Immature natural killer cell (primary cell): ENCODE results near the gene POU5F1. TPM values are rescaled to one million over a fixed set of nuclear protein-coding genes. Genes with fewer than 3 reads are reported as not detected.

Source experiments
- DNase-seq, 3 donors: peaks; one replicate each; pipeline ENCODE4 v3.0.0; 2022; ENCODE audit warnings: mixed read lengths in 1 of 3
- H3K27ac Mint-ChIP-seq, 6 donors: one replicate each; pipeline ENCODE4 v1.8.0; 2020; ENCODE audit warnings: mixed read lengths in 6 of 6, mild to moderate bottlenecking in 5 of 6, inconsistent platforms in 4 of 6, moderate library complexity in 3 of 6
- H3K27me3 Mint-ChIP-seq, 3 donors: one replicate each; pipeline ENCODE4 v1.8.0; 2020 to 2021; ENCODE audit warnings: low read depth in 3 of 3, mild to moderate bottlenecking in 3 of 3, mixed read lengths in 3 of 3, moderate library complexity in 3 of 3, inconsistent platforms in 1 of 3
- H3K36me3 Mint-ChIP-seq, 3 donors: one replicate each; pipeline ENCODE4 v1.8.0; 2020; ENCODE audit warnings: mixed read lengths in 3 of 3, inconsistent platforms in 2 of 3, mild to moderate bottlenecking in 2 of 3
- H3K4me1 Mint-ChIP-seq, 2 donors: one replicate each; pipeline ENCODE4 v1.8.0; 2020; ENCODE audit warnings: inconsistent platforms in 2 of 2, mild to moderate bottlenecking in 2 of 2, mixed read lengths in 2 of 2, moderate library complexity in 1 of 2
- H3K4me3 Mint-ChIP-seq, 5 donors: one replicate each; pipeline ENCODE4 v1.8.0; 2020; ENCODE audit warnings: mild to moderate bottlenecking in 5 of 5, mixed read lengths in 5 of 5, inconsistent platforms in 3 of 5, moderate library complexity in 3 of 5
- H3K9me3 Mint-ChIP-seq, 6 donors: one replicate each; pipeline ENCODE4 v1.8.0; 2020; ENCODE audit warnings: mild to moderate bottlenecking in 6 of 6, mixed read lengths in 6 of 6, inconsistent platforms in 4 of 6, moderate library complexity in 3 of 6
- polyA plus RNA-seq, 3 donors: library from polyadenylated mRNA; unstranded; fragments of 300-500 nt; fragmentation: Illumina TruSeq; gene quantifications; one replicate each; pipeline ENCODE4 v1.2.3, GENCODE V29; 2021

The POU5F1 gene
- polyA plus RNA-seq, 3 donors from 2014 or later: 0.15 TPM; not detected in 2

- H3K27ac Mint-ChIP-seq: no peak overlapping the region
- H3K9me3 Mint-ChIP-seq: no peaks in the 10 kb centered on the region
- H3K27me3 Mint-ChIP-seq: peaks cover 3 to 33% (median 4%) of the 10 kb centered on the region in 3 donors
- H3K4me1 Mint-ChIP-seq: no peaks in the 10 kb centered on the region
- no peaks in the 10 kb centered on the region for H3K36me3 Mint-ChIP-seq
- H3K4me3 Mint-ChIP-seq: no peak overlapping the region
- no peak for DNase-seq
Measured at GRCh38 chr6:31115941-31116560, 54.4 kb downstream of the POU5F1 start.

- peaks cover 3 to 34% (median 4%) of the 10 kb centered on the region in 3 donors for H3K27me3 Mint-ChIP-seq
- no peaks in the 10 kb centered on the region for H3K36me3 Mint-ChIP-seq
- H3K4me3 Mint-ChIP-seq: no peak overlapping the region
- H3K4me1 Mint-ChIP-seq: no peaks in the 10 kb centered on the region
- H3K27ac Mint-ChIP-seq: no peak overlapping the region
- DNase-seq: no peak
- no peaks in the 10 kb centered on the region for H3K9me3 Mint-ChIP-seq
Measured at GRCh38 chr6:31114970-31115849, 55.3 kb downstream of the POU5F1 start.

GRCh38 chr6:31114541-31114878 lies 56.0 kb downstream of the POU5F1 start, which contains the start of gene PSORS1C1:
Gene PSORS1C1 (plus strand): TSS chr6:31114800. CDS start chr6:31129633, 14,833 bp downstream.
- peaks cover 3 to 33% (median 4%) of the 10 kb centered on the region in 3 donors for H3K27me3 Mint-ChIP-seq
- H3K36me3 Mint-ChIP-seq: no peaks in the 10 kb centered on the region
- H3K9me3 Mint-ChIP-seq: no peaks in the 10 kb centered on the region
- no peak for DNase-seq
- peak within 1 kb of the TSS in 1 of 6 donors; percentile 35 for H3K27ac Mint-ChIP-seq
- H3K4me3 Mint-ChIP-seq: no peak within 1 kb of the TSS
- no peaks in the 10 kb centered on the region for H3K4me1 Mint-ChIP-seq

Other genes starting within 250 kb of the POU5F1 start
- gene SFTA2, start 238.5 kb downstream of the POU5F1 start, polyA plus RNA-seq: not detected
- gene MUCL3, start 229.7 kb downstream of the POU5F1 start, polyA plus RNA-seq: not detected
- not detected for gene MUC21, start 187.0 kb downstream of the POU5F1 start, polyA plus RNA-seq
- not detected for gene MUC22, start 160.2 kb downstream of the POU5F1 start, polyA plus RNA-seq
- not detected for gene C6orf15, start 58.1 kb downstream of the POU5F1 start, polyA plus RNA-seq
- gene PSORS1C1, start 55.9 kb downstream of the POU5F1 start, polyA plus RNA-seq: not detected
- gene CDSN, start 50.2 kb downstream of the POU5F1 start, polyA plus RNA-seq: not detected
- not detected for gene PSORS1C2, start 31.6 kb downstream of the POU5F1 start, polyA plus RNA-seq
- 1 to 10 TPM in 2 of 3 donors, under 1 TPM in 1; 0.42 to 6.1 (median 4.8) TPM for gene CCHCR1, start 12.9 kb downstream of the POU5F1 start, polyA plus RNA-seq
- 10 to 100 TPM in 2 of 3 donors, 1 to 10 TPM in 1; 9.4 to 13.7 (median 12.7) TPM for gene TCF19, start 12.1 kb downstream of the POU5F1 start, polyA plus RNA-seq
- gene HLA-C, start 101.4 kb upstream of the POU5F1 start, polyA plus RNA-seq: 1,000 to 10,000 TPM; 2,339 to 4,766 (median 4,197) TPM
- gene HLA-B, start 186.5 kb upstream of the POU5F1 start, polyA plus RNA-seq: over 10,000 TPM in 2 of 3 donors, 1,000 to 10,000 TPM in 1; 9,643 to 11,927 (median 10,594) TPM
- 1 to 10 TPM; 5.7 to 6.9 (median 6.4) TPM for gene MICA, start 232.9 kb upstream of the POU5F1 start, polyA plus RNA-seq